Pulmonary artery endothelial cell (primary cell): ENCODE data around the gene SH3PXD2B. TPM values are rescaled to one million over a fixed set of nuclear protein-coding genes. Genes with fewer than 3 reads are reported as not detected.
"Not testable (repeated sequence)": the region's sequence is repeated elsewhere in the genome, so short reads cannot be mapped to it uniquely, and the experiment has no call there.

Source experiments
- DNase-seq: peaks from one replicate; pipeline ENCODE4 v3.0.0-alpha.2; 2011; ENCODE audit warnings: low read depth, low spot score
- total RNA-seq: library from RNA; depleted of rRNA; stranded (reverse); fragments of >200 nt; gene quantifications from 2 replicates; pipeline ENCODE4 v1.2.3, GENCODE V29; 2014

SH3PXD2B gene
- total RNA-seq, 1 donor from 2014 or later = 25.9 TPM

- DNase-seq = no peak
These were observed 150.6 kb downstream of the SH3PXD2B start for GRCh38 chr5:172303572-172304335.

- DNase-seq = no peak
These were observed 151.2 kb downstream of the SH3PXD2B start for GRCh38 chr5:172303162-172303561.

- DNase-seq = no peak
These were observed 152.1 kb downstream of the SH3PXD2B start for GRCh38 chr5:172302047-172302710.

GRCh38 chr5:172299916-172300439, 154.3 kb downstream of the SH3PXD2B start:
- DNase-seq = no peak

- no peak for DNase-seq
These were observed 159.5 kb downstream of the SH3PXD2B start for GRCh38 chr5:172294831-172295230.

GRCh38 chr5:172293745-172294342, 160.5 kb downstream of the SH3PXD2B start:
- DNase-seq = no peak

- peak; percentile 29 for DNase-seq
These were observed 161.1 kb downstream of the SH3PXD2B start for GRCh38 chr5:172293054-172293744.

- not testable (repeated sequence) for DNase-seq
These were observed 162.5 kb downstream of the SH3PXD2B start for GRCh38 chr5:172291837-172292236.

- DNase-seq = no peak
These were observed 165.9 kb downstream of the SH3PXD2B start for GRCh38 chr5:172288465-172288864.

GRCh38 chr5:172287140-172287539, 167.2 kb downstream of the SH3PXD2B start:
- not testable (repeated sequence) for DNase-seq

- no peak for DNase-seq
These were observed 168.8 kb downstream of the SH3PXD2B start for GRCh38 chr5:172285226-172286143.

GRCh38 chr5:172284611-172284980, 169.7 kb downstream of the SH3PXD2B start:
- no peak for DNase-seq

- DNase-seq = peak; percentile 26
These were observed 170.3 kb downstream of the SH3PXD2B start for GRCh38 chr5:172283862-172284610.

- DNase-seq = peak; percentile 22
These were observed 171.1 kb downstream of the SH3PXD2B start, which contains the start of gene UBTD2 for GRCh38 chr5:172283020-172283861. UBTD2 (minus strand) TSS chr5:172283764; CDS start chr5:172283665, 99 bp downstream.

- no peak for DNase-seq
These were observed 171.9 kb downstream of the SH3PXD2B start for GRCh38 chr5:172282272-172283019.

GRCh38 chr5:172281346-172281745, 173.0 kb downstream of the SH3PXD2B start:
- DNase-seq = no peak

GRCh38 chr5:172280929-172281328, 173.4 kb downstream of the SH3PXD2B start:
- no peak for DNase-seq

GRCh38 chr5:172280317-172280716, 174.0 kb downstream of the SH3PXD2B start:
- DNase-seq = no peak
